Endothelial cell of umbilical vein (primary cell): ENCODE results near the gene ALG8. TPM values are rescaled to one million over a fixed set of nuclear protein-coding genes. Genes with fewer than 3 reads are reported as not detected.

Experiments
- BruUV-seq: library from RNA; stranded (reverse); fragments of 400-500 nt; replicated peaks from 2 replicates; lab custom pipeline; 2021; lab: Mats Ljungman, UMichigan
- CTCF ChIA-PET: fragments of 300-600, 350-600 bp; sonication (Branson Sonifier 250); formaldehyde crosslinking; loops from one replicate; lab custom pipeline; 2021; ENCODE audit warnings: antibody characterized with exemption, inconsistent platforms; lab: Charles Lee
- POLR2A ChIA-PET: fragments of 300-600, 350-600 bp; sonication (Branson Sonifier 250); formaldehyde crosslinking; loops from one replicate; lab custom pipeline; 2021; ENCODE audit warnings: antibody characterized with exemption, inconsistent platforms; lab: Charles Lee
- DNase-seq: peaks from one replicate; pipeline ENCODE4 v3.0.0-alpha.2; 2011; ENCODE audit warnings: low read depth, low spot score
- FAIRE-seq: peaks from 2 replicates; lab custom pipeline; 2011; peaks lifted over from hg19 to GRCh38; lab: Jason Lieb, UNC
- H2AFZ ChIP-seq: 2 replicates; pipeline ENCODE4 v1.6.0; 2012; ENCODE audit warnings: low read depth, low read length, control low read depth, inconsistent platforms
- H3K27ac ChIP-seq: 2 replicates; pipeline ENCODE4 v1.5.1; 2011; ENCODE audit warnings: low read depth, mild to moderate bottlenecking, control low read depth, low read length, moderate library complexity; ENCODE audit not compliant: insufficient read depth
- H3K27me3 ChIP-seq, 2 experiments: 2 replicates each; pipeline versions ENCODE4 v1.6.0 to v1.6.1; 2011; ENCODE audit warnings: low read length in 2 of 2, mixed read lengths in 1 of 2; ENCODE audit not compliant: control insufficient read depth in 2 of 2, insufficient read depth in 2 of 2
- H3K36me3 ChIP-seq, 2 experiments: 2 replicates in 1 of 2; 3 replicates in 1 of 2; pipeline ENCODE4 v1.5.1; 2011; ENCODE audit warnings: low read length in 2 of 2, mild to moderate bottlenecking in 1 of 2, moderate library complexity in 1 of 2; ENCODE audit not compliant: control insufficient read depth in 2 of 2, insufficient read depth in 2 of 2; ENCODE audit errors: extremely low read depth in 1 of 2
- H3K4me1 ChIP-seq: 3 replicates; pipeline ENCODE4 v1.5.1; 2011; ENCODE audit warnings: mild to moderate bottlenecking, low read length; ENCODE audit not compliant: control insufficient read depth, insufficient read depth; ENCODE audit errors: extremely low read depth
- H3K4me2 ChIP-seq: 2 replicates; pipeline ENCODE4 v1.6.1; 2011; ENCODE audit warnings: low read length, control low read depth, mixed read lengths; ENCODE audit not compliant: insufficient read depth
- H3K4me3 ChIP-seq, 3 experiments: fragments of 200-600 bp in 1 of 3; sonication (generic), shearing (Covaris generic) in 1 of 3; replicated peaks in 1 of 3; 2 replicates each; pipeline ENCODE4 v1.5.1; 2011 to 2016; ENCODE audit warnings: control low read depth in 3 of 3, low read length in 3 of 3, mild to moderate bottlenecking in 2 of 3, inconsistent platforms in 1 of 3, low read depth in 1 of 3, moderate library complexity in 1 of 3; ENCODE audit not compliant: insufficient read depth in 1 of 3
- H3K79me2 ChIP-seq: 2 replicates; pipeline ENCODE4 v1.6.0; 2012; ENCODE audit warnings: low read length, inconsistent platforms; ENCODE audit not compliant: control insufficient read depth, insufficient read depth
- H3K9ac ChIP-seq: replicated peaks from 2 replicates; pipeline ENCODE3; 2011; ENCODE audit warnings: low read length, control low read depth; ENCODE audit not compliant: insufficient read depth; ENCODE audit errors: extremely low read depth
- H3K9me1 ChIP-seq: replicated peaks from 3 replicates; pipeline ENCODE4 v1.6.0; 2011; ENCODE audit warnings: mild to moderate bottlenecking, low read length; ENCODE audit not compliant: control insufficient read depth, insufficient read depth; ENCODE audit errors: extremely low read depth
- H3K9me3 ChIP-seq: replicated peaks from 2 replicates; pipeline ENCODE4 v1.5.1; 2012; ENCODE audit warnings: low read length, inconsistent platforms; ENCODE audit not compliant: control insufficient read depth, insufficient read depth
- H4K20me1 ChIP-seq: replicated peaks from 2 replicates; pipeline ENCODE3; 2011; ENCODE audit warnings: mild to moderate bottlenecking, low read length; ENCODE audit not compliant: control insufficient read depth, insufficient read depth; ENCODE audit errors: extremely low read depth
- CTCF ChIP-seq, 2 donors: IDR thresholded peaks; 1 replicate in 1 of 2; 2 replicates in 1 of 2; pipeline ENCODE4 v1.5.1; 2011; ENCODE audit warnings: low read length in 2 of 2, mild to moderate bottlenecking in 2 of 2, moderate library complexity in 2 of 2, control low read depth in 1 of 2, inconsistent platforms in 1 of 2, low read depth in 1 of 2; ENCODE audit not compliant: insufficient read depth in 1 of 2; ENCODE audit errors: extremely low read depth in 1 of 2
- EZH2 ChIP-seq: IDR thresholded peaks from 2 replicates; pipeline ENCODE4 v1.6.1; 2012; ENCODE audit warnings: borderline replicate concordance, low read depth, mild to moderate bottlenecking, moderate library complexity, low read length, inconsistent platforms; ENCODE audit not compliant: severe bottlenecking
- FOS ChIP-seq: IDR thresholded peaks from 2 replicates; pipeline ENCODE4 v1.6.1; 2011; ENCODE audit warnings: mild to moderate bottlenecking, low read length, moderate library complexity, borderline replicate concordance; ENCODE audit not compliant: insufficient read depth
- GATA2 ChIP-seq: IDR thresholded peaks from 2 replicates; pipeline ENCODE4 v1.7.0; 2011; ENCODE audit warnings: low read depth, mild to moderate bottlenecking, moderate library complexity, mixed read lengths, low read length; ENCODE audit not compliant: insufficient read length, insufficient read depth
- JUN ChIP-seq: IDR thresholded peaks from 2 replicates; pipeline ENCODE4 v1.6.1; 2011; ENCODE audit warnings: borderline replicate concordance, low read depth; ENCODE audit not compliant: insufficient read length, insufficient read depth
- MAX ChIP-seq: IDR thresholded peaks from 2 replicates; pipeline ENCODE4 v1.6.1; 2011; ENCODE audit not compliant: insufficient read depth, insufficient read length
- MYC ChIP-seq: IDR thresholded peaks from one replicate; pipeline ENCODE4 v1.6.1; 2011; ENCODE audit warnings: mild to moderate bottlenecking, low read depth, low read length
- POLR2A ChIP-seq: IDR thresholded peaks from 2 replicates; pipeline ENCODE4 v1.6.1; 2012; ENCODE audit warnings: low read depth, mild to moderate bottlenecking, control low read depth, low read length
- POLR2AphosphoS5 ChIP-seq: IDR thresholded peaks from 2 replicates; pipeline ENCODE4 v1.6.1; 2012; ENCODE audit warnings: low read depth, mild to moderate bottlenecking, control low read depth, low read length, moderate library complexity; ENCODE audit not compliant: insufficient read depth
- dilution Hi-C: fragments of 300-500 bp; cut with MboI; formaldehyde crosslinking; loops from one replicate; pipeline ENCODE4 v1.15.0; 2019; ENCODE audit warnings: low sequenced_read_pairs; ENCODE audit not compliant: extremely low pct_ligation_motif_present
- intact Hi-C: fragments of 100-400 bp; cut with micrococcal nuclease; formaldehyde crosslinking; loops from one replicate; pipeline ENCODE4 v1.10.0; 2022
- polyA plus RNA-seq, 4 experiments: library from polyadenylated mRNA; depleted of rRNA in 3 of 4; stranded (reverse) in 3 of 4; unstranded in 1 of 4; fragments of >200 nt; gene quantifications; 2 replicates each; pipeline versions ENCODE4 v1.2.1 to v1.2.3, GENCODE V29; 2011 to 2012; ENCODE audit warnings: missing spikeins in 1 of 4
- total RNA-seq: library from RNA; stranded (reverse); gene quantifications from 2 replicates; pipeline ENCODE4 v1.2.3, GENCODE V29; 2021

Gene ALG8
- total and polyA plus RNA-seq, 2 donors (not counting 3 experiments of a cell fraction or from before 2014, with no cell fraction given): 43.9 to 48.2 TPM

DNA sequence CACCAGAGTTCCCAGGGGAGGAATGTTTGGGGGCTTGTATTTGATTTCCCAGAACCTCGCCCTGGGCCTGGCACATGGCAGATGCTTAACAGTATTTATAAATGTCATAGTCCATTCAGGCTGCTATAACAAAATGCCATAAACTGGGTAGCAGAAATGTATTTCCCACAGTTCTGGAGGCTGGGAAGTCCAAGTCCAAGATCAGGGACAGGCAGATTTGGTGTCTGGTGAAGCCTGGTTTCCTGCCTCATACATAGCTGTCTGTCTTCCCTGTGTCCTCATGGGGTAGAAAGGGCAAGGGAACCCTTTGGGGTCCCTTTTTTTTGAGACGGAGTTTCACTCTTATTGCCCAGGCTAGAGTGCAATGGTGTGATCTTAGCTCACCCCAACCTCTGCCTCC lies 25.0 kb upstream of the ALG8 start:
- Histone ChIP-seq H3K4me2 (no peak overlapping the region), H3K4me3 (no peak overlapping the region), H4K20me1 (no peaks in the 10 kb centered on the region), H3K9me3 (no peaks in the 10 kb centered on the region), H3K36me3 (no peaks in the 10 kb centered on the region), H3K9me1 (no peaks in the 10 kb centered on the region), H3K27me3 (no peaks in the 10 kb centered on the region), H3K9ac (no peak overlapping the region), H3K4me1 (peaks cover 12% of the 10 kb centered on the region), H3K79me2 (no peaks in the 10 kb centered on the region), H2AFZ (no peak overlapping the region), H3K27ac (no peak overlapping the region)
- ChIA-PET POLR2A (no interaction called here), CTCF (no interaction called here)
- dilution Hi-C loops: no loop called here
- BruUV-seq: no TSS peak
- no peak for TF ChIP-seq GATA2
- no peak for TF ChIP-seq POLR2A
- TF ChIP-seq EZH2: no peak
- TF ChIP-seq JUN: no peak
- TF ChIP-seq POLR2AphosphoS5: no peak
- TF ChIP-seq MYC: no peak
- TF ChIP-seq CTCF (IDR thresholded peaks at IDR 0.05; ENCODE audit: extremely low read depth in 1 of 2, insufficient read depth in 1 of 2, low read depth in 1 of 2, low read length in 2 of 2): no peak
- no peak for TF ChIP-seq FOS
- TF ChIP-seq MAX: no peak
- FAIRE-seq (no peak), DNase-seq (no peak)
- intact Hi-C loops: no loop called here
